GM13976 (cell line): ENCODE measurements around the gene EVI2A.

ENCODE experiments used
- DNase-seq: peaks from one replicate; pipeline ENCODE4 v3.0.0; 2012; ENCODE audit warnings: low spot score
- in situ Hi-C: fragments of 300-500 bp; cut with MboI; formaldehyde crosslinking; loops from one replicate; pipeline ENCODE4 v1.12.0; 2022; ENCODE audit warnings: low sequenced_read_pairs, mixed read lengths, inconsistent platforms; ENCODE audit not compliant: unreplicated experiment
- TF ChIP-seq, protein P1 (sequence below): IDR thresholded peaks from 2 replicates; pipeline ENCODE4 v1.5.1; 2012; ENCODE audit warnings: borderline replicate concordance, mild to moderate bottlenecking; ENCODE audit not compliant: insufficient read depth; ENCODE audit errors: extremely low read depth, missing control alignments, control extremely low read depth

Gene EVI2A

GRCh38 chr17:31272803-31273202 lies 48.6 kb downstream of the EVI2A start:
- in situ Hi-C loops, result no loop called here
- TF ChIP-seq, protein P1, sequence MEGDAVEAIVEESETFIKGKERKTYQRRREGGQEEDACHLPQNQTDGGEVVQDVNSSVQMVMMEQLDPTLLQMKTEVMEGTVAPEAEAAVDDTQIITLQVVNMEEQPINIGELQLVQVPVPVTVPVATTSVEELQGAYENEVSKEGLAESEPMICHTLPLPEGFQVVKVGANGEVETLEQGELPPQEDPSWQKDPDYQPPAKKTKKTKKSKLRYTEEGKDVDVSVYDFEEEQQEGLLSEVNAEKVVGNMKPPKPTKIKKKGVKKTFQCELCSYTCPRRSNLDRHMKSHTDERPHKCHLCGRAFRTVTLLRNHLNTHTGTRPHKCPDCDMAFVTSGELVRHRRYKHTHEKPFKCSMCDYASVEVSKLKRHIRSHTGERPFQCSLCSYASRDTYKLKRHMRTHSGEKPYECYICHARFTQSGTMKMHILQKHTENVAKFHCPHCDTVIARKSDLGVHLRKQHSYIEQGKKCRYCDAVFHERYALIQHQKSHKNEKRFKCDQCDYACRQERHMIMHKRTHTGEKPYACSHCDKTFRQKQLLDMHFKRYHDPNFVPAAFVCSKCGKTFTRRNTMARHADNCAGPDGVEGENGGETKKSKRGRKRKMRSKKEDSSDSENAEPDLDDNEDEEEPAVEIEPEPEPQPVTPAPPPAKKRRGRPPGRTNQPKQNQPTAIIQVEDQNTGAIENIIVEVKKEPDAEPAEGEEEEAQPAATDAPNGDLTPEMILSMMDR, result no peak
- no peak for DNase-seq

DNA sequence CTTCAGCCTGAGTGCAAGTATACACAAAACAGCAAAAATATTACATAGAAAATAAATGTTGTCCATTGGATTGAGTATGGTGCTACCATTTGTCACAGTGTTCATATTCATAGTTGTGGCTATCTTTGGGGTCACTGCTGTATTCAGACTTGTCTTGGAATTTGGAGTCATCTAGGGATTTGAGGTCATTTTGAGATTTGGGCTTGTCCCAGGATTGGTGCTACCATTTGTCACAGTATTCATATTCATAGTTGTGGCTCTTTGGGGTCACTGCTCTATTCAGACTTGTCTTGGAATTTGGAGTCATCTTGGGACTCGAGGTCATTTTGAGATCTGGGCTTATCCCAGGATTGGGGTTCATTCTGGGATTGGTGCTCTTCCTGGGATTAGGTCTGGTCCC lies 49.2 kb downstream of the EVI2A start:
- in situ Hi-C loops, result no loop called here
- no peak for DNase-seq
- TF ChIP-seq, protein P1, result no peak

GRCh38 chr17:31269578-31269983 lies 51.8 kb downstream of the EVI2A start:
- in situ Hi-C loops, result no loop called here
- TF ChIP-seq, protein P1, result no peak
- no peak for DNase-seq

DNA sequence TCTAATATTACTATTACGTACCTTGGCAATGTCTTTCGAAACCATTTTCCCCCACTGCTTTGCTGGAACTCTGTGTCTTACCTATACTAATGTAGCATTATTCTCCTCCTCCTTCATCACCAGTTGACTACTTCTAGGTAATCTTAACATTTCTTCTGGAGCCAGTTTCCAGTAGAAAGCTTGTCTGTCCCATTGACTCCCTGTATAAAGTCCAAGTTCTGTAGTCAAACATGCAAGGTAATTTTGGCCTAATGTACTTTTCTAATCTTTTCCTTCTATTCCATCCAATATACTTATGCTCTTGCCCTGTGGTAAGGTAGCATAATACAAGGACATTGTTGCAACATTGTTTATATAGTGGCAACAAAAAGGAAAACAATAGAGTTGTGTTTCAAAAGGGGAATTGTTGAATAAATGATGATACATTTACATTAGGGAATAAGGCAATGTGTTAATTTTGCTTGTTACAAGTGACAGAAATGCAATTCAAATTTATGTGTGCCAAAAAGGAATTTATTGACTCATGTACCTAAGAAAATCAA lies 52.3 kb downstream of the EVI2A start:
- DNase-seq, result no peak
- in situ Hi-C loops, result no loop called here
- TF ChIP-seq, protein P1, result no peak
